GM13976 (cell line): Measurements from ENCODE around the gene DENND2D.

Source experiments
- DNase-seq: peaks from one replicate; pipeline ENCODE4 v3.0.0; 2012; ENCODE audit warnings: low spot score
- CTCF ChIP-seq: IDR thresholded peaks from 2 replicates; pipeline ENCODE4 v1.5.1; 2012; ENCODE audit warnings: borderline replicate concordance, mild to moderate bottlenecking; ENCODE audit not compliant: insufficient read depth; ENCODE audit errors: extremely low read depth, missing control alignments, control extremely low read depth
- in situ Hi-C: fragments of 300-500 bp; cut with MboI; formaldehyde crosslinking; loops from one replicate; pipeline ENCODE4 v1.12.0; 2022; ENCODE audit warnings: low sequenced_read_pairs, mixed read lengths, inconsistent platforms; ENCODE audit not compliant: unreplicated experiment

The DENND2D gene

GRCh38 chr1:111193712-111194480 is 6.5 kb downstream of the DENND2D start:
- no peak for DNase-seq
- in situ Hi-C loops = no loop called here
- no peak for TF ChIP-seq CTCF

- DNase-seq = no peak
- no peak for TF ChIP-seq CTCF
- in situ Hi-C loops = no loop called here
Observed at GRCh38 chr1:111192658-111193519, 7.6 kb downstream of the DENND2D start.

- no peak for DNase-seq
- in situ Hi-C loops = no loop called here
- no peak for TF ChIP-seq CTCF
Observed at GRCh38 chr1:111192074-111192473, 8.4 kb downstream of the DENND2D start.

GRCh38 chr1:111191496-111191895 is 8.9 kb downstream of the DENND2D start:
- TF ChIP-seq CTCF = no peak
- in situ Hi-C loops = no loop called here
- no peak for DNase-seq

GRCh38 chr1:111190931-111191451 is 9.5 kb downstream of the DENND2D start:
- no peak for DNase-seq
- TF ChIP-seq CTCF = no peak
- in situ Hi-C loops = no loop called here

GRCh38 chr1:111184663-111185062 is 15.8 kb downstream of the DENND2D start:
- in situ Hi-C loops = no loop called here
- no peak for TF ChIP-seq CTCF
- DNase-seq = no peak
